ENCODE results near the gene SLC8A1.

Gene SLC8A1

GRCh38 chr2:40178171-40178778, 273.6 kb downstream of the SLC8A1 start:
- DNase-seq, result no peak

- DNase-seq, result no peak
Observed at GRCh38 chr2:40177366-40177765, 274.5 kb downstream of the SLC8A1 start.

- DNase-seq, result no peak
Observed at GRCh38 chr2:40173276-40173675, 278.6 kb downstream of the SLC8A1 start.

GRCh38 chr2:40169856-40170255, 282.0 kb downstream of the SLC8A1 start:
- DNase-seq, result no peak

GRCh38 chr2:40169430-40169829, 282.5 kb downstream of the SLC8A1 start:
- DNase-seq, result no peak

GRCh38 chr2:40168546-40168945, 283.3 kb downstream of the SLC8A1 start:
- DNase-seq, result no peak

- no peak for DNase-seq
Observed at GRCh38 chr2:40168032-40168431, 283.9 kb downstream of the SLC8A1 start.

GRCh38 chr2:40166006-40166405, 285.9 kb downstream of the SLC8A1 start:
- no peak for DNase-seq

- no peak for DNase-seq
Observed at GRCh38 chr2:40165509-40165844, 286.4 kb downstream of the SLC8A1 start.

- no peak for DNase-seq
Observed at GRCh38 chr2:40164736-40165508, 287.0 kb downstream of the SLC8A1 start.

- no peak for DNase-seq
Observed at GRCh38 chr2:40161986-40162385, 289.9 kb downstream of the SLC8A1 start.

- DNase-seq, result no peak
Observed at GRCh38 chr2:40160751-40161218, 291.1 kb downstream of the SLC8A1 start.

GRCh38 chr2:40159333-40159732, 292.6 kb downstream of the SLC8A1 start:
- DNase-seq, result no peak

- no peak for DNase-seq
Observed at GRCh38 chr2:40158781-40159180, 293.1 kb downstream of the SLC8A1 start.

GRCh38 chr2:40155728-40156127, 296.2 kb downstream of the SLC8A1 start:
- DNase-seq, result no peak

GRCh38 chr2:40150266-40150665, 301.6 kb downstream of the SLC8A1 start:
- no peak for DNase-seq

GRCh38 chr2:40148334-40148733, 303.6 kb downstream of the SLC8A1 start:
- DNase-seq, result no peak

- no peak for DNase-seq
Observed at GRCh38 chr2:40147360-40147759, 304.5 kb downstream of the SLC8A1 start.

- no peak for DNase-seq
Observed at GRCh38 chr2:40144022-40144421, 307.9 kb downstream of the SLC8A1 start.

- DNase-seq, result no peak
Observed at GRCh38 chr2:40138314-40138713, 313.6 kb downstream of the SLC8A1 start.

GRCh38 chr2:40131081-40131704, 320.7 kb downstream of the SLC8A1 start:
- no peak for DNase-seq

GRCh38 chr2:40130251-40130994, 321.5 kb downstream of the SLC8A1 start:
- no peak for DNase-seq

- DNase-seq, result no peak
Observed at GRCh38 chr2:40129725-40130124, 322.2 kb downstream of the SLC8A1 start.

GRCh38 chr2:40128796-40129195, 323.1 kb downstream of the SLC8A1 start:
- no peak for DNase-seq
